NCI-H2196 treated with DMSO at 0.1 percent for 48 hours (cell line): ENCODE measurements around the gene ANXA11.

Experiments used
- DNase-seq: peaks from one replicate; lab custom pipeline; 2025; ENCODE audit not compliant: unreplicated experiment; lab: John Stamatoyannopoulos, UW

The ANXA11 gene

GRCh38 chr10:80110986-80111385, 94.4 kb downstream of the ANXA11 start:
- no peak for DNase-seq

DNA sequence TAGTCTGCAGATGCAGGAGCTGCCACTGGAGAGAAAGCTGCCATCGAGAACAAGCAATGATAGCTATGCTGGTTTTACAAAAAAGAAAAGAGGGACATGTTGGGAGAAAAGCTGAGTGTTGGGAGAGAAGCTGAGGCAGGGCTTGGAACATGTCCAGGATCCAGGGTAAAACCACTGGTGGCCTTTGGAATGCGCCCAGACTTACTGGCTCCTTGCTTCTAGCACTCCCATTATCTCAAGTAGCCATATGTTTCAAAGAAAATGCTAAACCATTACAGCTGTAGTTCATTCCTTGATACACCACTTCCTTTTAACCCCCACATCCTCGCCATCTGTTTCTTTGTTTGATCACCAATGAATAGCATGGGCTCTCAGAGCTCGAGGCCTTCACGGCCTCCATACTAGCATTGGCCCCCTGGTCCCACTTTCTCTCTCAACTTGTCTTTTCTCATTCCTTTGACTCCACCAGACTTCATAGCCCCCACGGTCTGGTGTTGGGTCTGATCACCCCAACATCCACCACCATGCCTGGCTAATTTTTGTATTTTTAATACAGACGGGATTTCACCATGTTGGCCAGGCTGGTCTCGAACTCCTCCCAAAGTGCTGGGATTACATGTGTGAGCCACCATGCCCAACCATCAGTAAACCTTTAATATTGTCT, 96.6 kb downstream of the ANXA11 start:
- DNase-seq = no peak

DNA sequence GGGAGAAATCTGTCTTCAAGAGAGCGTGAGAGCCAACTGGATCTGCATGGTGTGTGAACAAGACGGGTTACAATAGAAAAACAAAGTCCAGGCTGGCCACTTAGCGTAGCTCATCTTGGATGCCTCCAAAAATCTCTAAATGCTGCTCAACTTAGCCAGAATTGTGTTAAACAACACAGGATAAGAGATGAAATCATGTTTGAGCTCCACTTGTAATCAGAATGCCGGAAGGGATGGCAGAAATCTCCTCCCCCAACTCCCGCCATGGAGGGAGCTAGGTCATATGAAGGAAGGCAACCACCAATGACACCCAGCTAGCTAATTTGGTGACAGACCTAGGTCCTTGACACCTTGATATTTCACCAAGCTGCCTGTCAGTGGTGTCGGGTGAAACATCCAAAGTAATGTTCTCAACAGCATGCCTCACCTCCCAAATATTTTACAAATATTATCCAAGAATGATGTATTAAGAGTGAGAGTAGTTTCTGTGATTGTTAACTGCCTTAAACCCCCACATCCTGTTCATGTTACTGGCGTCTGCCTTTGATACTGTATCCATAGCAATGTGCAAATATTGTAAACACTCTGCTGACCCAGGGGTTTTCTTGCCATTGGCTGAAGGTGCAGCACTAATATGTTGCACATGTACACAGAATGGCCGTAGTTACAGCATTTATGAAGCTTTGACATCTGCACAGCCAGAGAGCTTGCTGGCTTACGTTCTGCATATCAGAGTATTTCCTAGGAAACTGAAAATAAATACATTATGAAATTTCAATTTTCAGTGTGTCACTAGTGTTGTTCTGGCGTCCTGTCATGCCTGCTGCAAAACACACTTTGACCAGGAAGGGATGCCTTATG, 101.0 kb downstream of the ANXA11 start:
- no peak for DNase-seq
